BLaER1 treated with 17β-estradiol and CSF1 and Interleukin-3, amounts not matched to agents 10 nM and 100 nM (cell line): Measurements from ENCODE around the gene SIK3.
"Not testable (repeated sequence)": the region's sequence is repeated elsewhere in the genome, so short reads cannot be mapped to it uniquely, and the experiment has no call there.

ENCODE experiments used
- H3K27ac ChIP-seq, 11 experiments: shearing (Covaris generic); formaldehyde crosslinking; 2 replicates each; pipeline ENCODE4 v1.8.1; 2022
- H3K27me3 ChIP-seq, 11 experiments: shearing (Covaris generic); formaldehyde crosslinking; 2 replicates each; pipeline ENCODE4 v1.8.1; 2022
- H3K36me3 ChIP-seq, 11 experiments: shearing (Covaris generic); formaldehyde crosslinking; 2 replicates each; pipeline ENCODE4 v1.8.1; 2022
- H3K4me1 ChIP-seq, 10 experiments: shearing (Covaris generic); formaldehyde crosslinking; 2 replicates each; pipeline ENCODE4 v1.8.1; 2022
- H3K4me2 ChIP-seq, 11 experiments: shearing (Covaris generic); formaldehyde crosslinking; 2 replicates each; pipeline ENCODE4 v1.8.1; 2022
- H3K4me3 ChIP-seq, 10 experiments: shearing (Covaris generic); formaldehyde crosslinking; 2 replicates each; pipeline ENCODE4 v1.8.1; 2022
- H3K9ac ChIP-seq, 11 experiments: shearing (Covaris generic); formaldehyde crosslinking; 2 replicates each; pipeline ENCODE4 v1.8.1; 2022
- H3K9me3 ChIP-seq, 11 experiments: shearing (Covaris generic); formaldehyde crosslinking; replicated peaks in 1 of 11; 2 replicates each; pipeline ENCODE4 v1.8.1; 2022
- H4K20me1 ChIP-seq, 11 experiments: shearing (Covaris generic); formaldehyde crosslinking; 2 replicates each; pipeline ENCODE4 v1.8.1; 2022
- Cebpa-rat ChIP-seq, 11 experiments: shearing (Covaris generic); IDR thresholded peaks; 2 replicates each; pipeline ENCODE4 v1.8.1; 2022

Gene SIK3

GRCh38 chr11:117059611-117060148 is 38.5 kb downstream of the SIK3 start:
- no peak overlapping the region for H3K4me3 ChIP-seq
- H3K4me1 ChIP-seq = peaks cover 0 to 59% (median 10%) of the 10 kb centered on the region in 10 experiments; a peak in 15 of 20 replicates
- no peak for TF ChIP-seq Cebpa-rat (IDR thresholded peaks at IDR 0.05)
- H3K27ac ChIP-seq = no peak overlapping the region
- peaks cover 75 to 100% (median 92%) of the 10 kb centered on the region in 11 experiments for H4K20me1 ChIP-seq
- H3K9me3 ChIP-seq = no peaks in the 10 kb centered on the region
- H3K4me2 ChIP-seq = no peak overlapping the region
- no peak overlapping the region for H3K9ac ChIP-seq
- H3K27me3 ChIP-seq = no peaks in the 10 kb centered on the region
- H3K36me3 ChIP-seq = peaks cover 0 to 4% (median 0%) of the 10 kb centered on the region in 11 experiments; a peak in 2 of 22 replicates

GRCh38 chr11:117058761-117059261 is 39.4 kb downstream of the SIK3 start:
- Histone ChIP-seq H3K27ac (no peak overlapping the region), H3K4me3 (no peak overlapping the region), H3K36me3 (peaks cover 0 to 9% (median 0%) of the 10 kb centered on the region in 11 experiments; a peak in 3 of 22 replicates), H3K4me2 (peak overlapping the region in 2 of 11 experiments; percentile 13 to 43; a peak in 2 of 22 replicates), H4K20me1 (peaks cover 77 to 100% (median 92%) of the 10 kb centered on the region in 11 experiments), H3K9ac (no peak overlapping the region), H3K9me3 (no peaks in the 10 kb centered on the region), H3K4me1 (peaks cover 0 to 58% (median 12%) of the 10 kb centered on the region in 10 experiments; a peak in 15 of 20 replicates), H3K27me3 (no peaks in the 10 kb centered on the region)
- TF ChIP-seq Cebpa-rat (IDR thresholded peaks at IDR 0.05) = no peak

- Histone ChIP-seq H3K4me3 (no peak overlapping the region), H3K4me2 (peak overlapping the region in 3 of 11 experiments; percentile 1 to 18 (median 11); a peak in 4 of 22 replicates), H3K36me3 (peaks cover 0 to 9% (median 0%) of the 10 kb centered on the region in 11 experiments; a peak in 3 of 22 replicates), H3K9ac (no peak overlapping the region), H3K4me1 (peaks cover 6 to 58% (median 19%) of the 10 kb centered on the region in 10 experiments), H3K27ac (no peak overlapping the region), H3K9me3 (no peaks in the 10 kb centered on the region), H3K27me3 (no peaks in the 10 kb centered on the region), H4K20me1 (peaks cover 74 to 100% (median 92%) of the 10 kb centered on the region in 11 experiments)
- no peak for TF ChIP-seq Cebpa-rat (IDR thresholded peaks at IDR 0.05)
Observed at GRCh38 chr11:117057727-117058126, 40.5 kb downstream of the SIK3 start.

DNA sequence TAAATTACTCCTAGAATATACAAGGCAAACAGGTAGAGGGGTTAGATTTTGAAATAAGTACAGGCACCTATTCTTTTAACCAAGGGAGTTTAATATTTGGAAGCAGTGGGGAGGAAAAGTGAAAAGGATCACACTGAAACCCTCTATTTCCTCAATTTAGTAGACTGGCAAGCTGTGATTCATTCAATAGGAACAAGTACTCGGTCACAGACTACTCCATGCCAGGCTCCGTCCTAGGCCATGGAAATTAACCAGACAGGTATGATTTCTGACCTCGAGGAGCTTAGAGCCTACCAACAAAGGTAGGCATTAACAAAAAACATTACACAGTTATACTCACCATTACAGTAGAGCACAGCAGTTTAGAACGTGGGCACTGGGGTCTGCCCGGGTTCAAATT is 40.9 kb downstream of the SIK3 start:
- H3K27me3 ChIP-seq = no peaks in the 10 kb centered on the region
- H3K4me2 ChIP-seq = peak overlapping the region in 3 of 11 experiments; percentile 1 to 18 (median 11); a peak in 4 of 22 replicates
- peaks cover 7 to 58% (median 19%) of the 10 kb centered on the region in 10 experiments for H3K4me1 ChIP-seq
- H3K9ac ChIP-seq = no peak overlapping the region
- no peak overlapping the region for H3K4me3 ChIP-seq
- H4K20me1 ChIP-seq = peaks cover 74 to 100% (median 92%) of the 10 kb centered on the region in 11 experiments
- H3K27ac ChIP-seq = no peak overlapping the region
- no peaks in the 10 kb centered on the region for H3K9me3 ChIP-seq
- TF ChIP-seq Cebpa-rat (IDR thresholded peaks at IDR 0.05) = no peak
- H3K36me3 ChIP-seq = peaks cover 0 to 9% (median 0%) of the 10 kb centered on the region in 11 experiments; a peak in 3 of 22 replicates

DNA sequence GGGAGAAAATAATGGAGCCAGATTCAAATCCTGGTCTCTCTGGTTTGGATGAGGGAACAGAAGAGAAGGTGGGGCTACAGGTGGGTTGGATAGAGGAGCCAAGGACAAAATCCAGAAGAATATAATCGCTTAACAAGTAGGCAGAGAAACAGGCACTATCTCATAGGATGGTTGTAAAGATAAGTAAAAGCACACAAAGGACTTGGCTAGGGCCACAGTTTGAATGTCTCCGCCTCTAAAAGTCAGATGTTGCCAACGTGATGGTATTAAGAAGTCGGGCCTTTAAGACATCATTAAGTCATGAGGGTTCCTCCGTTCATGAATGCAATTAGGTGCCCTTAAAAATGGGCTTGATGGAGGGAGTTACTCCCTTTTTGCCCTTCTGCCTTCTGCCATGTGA is 42.8 kb downstream of the SIK3 start:
- Histone ChIP-seq H3K27ac (no peak overlapping the region), H3K36me3 (peaks cover 0 to 27% (median 5%) of the 10 kb centered on the region in 11 experiments; a peak in 5 of 22 replicates), H3K9me3 (no peaks in the 10 kb centered on the region), H3K4me2 (no peak overlapping the region), H3K27me3 (no peaks in the 10 kb centered on the region), H3K4me3 (no peak overlapping the region), H4K20me1 (peaks cover 72 to 100% (median 92%) of the 10 kb centered on the region in 11 experiments), H3K4me1 (peaks cover 7 to 54% (median 14%) of the 10 kb centered on the region in 10 experiments; a peak in 19 of 20 replicates), H3K9ac (no peak overlapping the region)
- TF ChIP-seq Cebpa-rat (IDR thresholded peaks at IDR 0.05) = no peak

DNA sequence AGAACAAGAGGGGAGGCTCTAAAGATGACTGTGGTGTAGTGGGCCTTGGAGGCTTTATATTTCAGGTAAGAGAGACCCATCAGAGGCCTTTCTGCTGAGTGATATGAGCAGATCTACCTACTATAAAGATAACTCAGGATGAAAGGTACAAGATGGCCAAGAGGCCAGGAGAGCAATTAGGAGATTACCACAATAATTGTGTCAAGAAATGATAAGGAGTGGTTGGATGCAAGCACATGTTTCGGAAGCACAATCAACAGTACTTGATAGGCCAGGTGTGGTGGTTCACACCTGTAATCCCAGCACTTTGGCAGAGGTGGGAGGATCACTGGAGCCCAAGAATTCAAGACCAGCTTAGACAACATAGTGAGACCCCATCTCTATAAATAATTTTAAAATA is 43.8 kb downstream of the SIK3 start:
- no peaks in the 10 kb centered on the region for H3K27me3 ChIP-seq
- H3K4me1 ChIP-seq = peaks cover 7 to 48% (median 14%) of the 10 kb centered on the region in 10 experiments; a peak in 19 of 20 replicates
- no peak for TF ChIP-seq Cebpa-rat (IDR thresholded peaks at IDR 0.05)
- no peaks in the 10 kb centered on the region for H3K9me3 ChIP-seq
- peaks cover 61 to 99% (median 91%) of the 10 kb centered on the region in 11 experiments for H4K20me1 ChIP-seq
- peak overlapping the region in 2 of 11 experiments; percentile 15 to 41; a peak in 3 of 22 replicates for H3K4me2 ChIP-seq
- peaks cover 0 to 37% (median 5%) of the 10 kb centered on the region in 11 experiments; a peak in 5 of 22 replicates for H3K36me3 ChIP-seq
- H3K4me3 ChIP-seq = no peak overlapping the region
- no peak overlapping the region for H3K27ac ChIP-seq
- no peak overlapping the region for H3K9ac ChIP-seq

DNA sequence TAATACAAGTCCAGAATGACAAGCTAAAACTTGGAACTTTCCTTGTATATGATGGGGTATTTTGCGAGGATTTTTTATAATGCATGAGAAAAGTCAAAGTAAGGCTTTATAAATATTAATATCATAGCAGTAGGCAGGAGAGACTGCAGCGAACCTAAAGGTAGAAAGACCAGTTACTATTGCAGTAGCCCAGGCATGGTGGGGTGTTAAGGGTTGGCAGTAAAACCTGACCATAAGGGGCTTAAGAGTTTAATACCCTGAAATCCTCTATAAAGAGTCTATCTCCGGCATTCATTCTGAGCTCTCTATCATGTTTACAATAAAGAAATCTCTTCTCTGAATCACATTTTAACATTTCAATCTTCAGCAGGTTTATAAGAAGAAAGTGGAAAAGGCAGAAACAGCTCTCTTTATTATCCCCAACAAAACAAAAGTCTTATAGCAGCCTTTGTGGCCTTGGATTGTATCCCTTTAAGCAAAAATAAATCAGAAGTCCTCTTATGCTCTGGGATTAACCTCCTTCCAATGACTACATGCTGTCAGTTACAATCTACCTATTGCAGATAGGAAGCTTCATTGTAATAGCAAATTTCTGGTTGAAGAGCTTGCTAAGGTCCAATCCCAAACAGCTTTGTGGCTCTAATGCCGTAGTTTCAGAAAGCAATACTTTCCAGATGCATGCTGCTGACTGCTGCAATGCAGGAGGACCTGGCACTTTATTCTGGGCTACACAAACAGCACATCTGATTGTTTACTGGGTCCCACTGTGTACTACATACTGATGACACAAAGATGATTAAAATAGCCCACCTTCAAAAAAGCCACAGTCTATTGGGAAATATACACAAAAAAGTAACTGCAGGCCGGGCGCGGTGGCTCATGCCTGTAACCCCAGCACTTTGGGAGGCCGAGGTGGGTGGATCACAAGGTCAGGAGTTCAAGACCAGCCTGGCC is 45.8 kb downstream of the SIK3 start:
- H3K4me2 ChIP-seq = peak overlapping the region in 7 of 11 experiments; percentile 4 to 39 (median 20); a peak in 6 of 22 replicates

DNA sequence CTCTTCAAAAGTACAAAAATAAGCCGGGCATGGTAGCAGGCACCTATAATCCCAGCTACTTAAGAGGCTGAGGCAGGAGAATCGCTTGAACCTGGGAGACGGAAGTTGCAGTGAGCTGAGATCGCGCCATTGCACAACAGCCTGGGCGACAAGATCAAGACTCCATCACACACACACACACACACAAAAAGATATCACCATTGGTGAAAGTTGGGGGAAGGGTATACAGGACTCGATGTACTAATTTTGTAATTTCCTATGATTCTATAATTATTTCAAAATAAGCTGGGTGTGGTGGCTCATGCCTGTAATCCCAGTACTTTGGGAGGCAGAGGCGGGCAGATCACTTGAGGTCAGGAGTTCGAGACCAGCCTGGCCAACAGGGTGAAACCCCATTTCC is 48.1 kb downstream of the SIK3 start:
- peaks cover 0 to 37% (median 5%) of the 10 kb centered on the region in 11 experiments; a peak in 6 of 22 replicates for H3K36me3 ChIP-seq
- H3K27me3 ChIP-seq, H3K9ac ChIP-seq, H3K27ac ChIP-seq, H3K9me3 ChIP-seq, H3K4me2 ChIP-seq, H3K4me3 ChIP-seq: not testable (repeated sequence)
- peaks cover 7 to 43% (median 15%) of the 10 kb centered on the region in 10 experiments for H3K4me1 ChIP-seq
- H4K20me1 ChIP-seq = peaks cover 44 to 98% (median 88%) of the 10 kb centered on the region in 11 experiments

More for the DNA sequence above, 45.8 kb downstream of the SIK3 start:
- peaks cover 0 to 41% (median 5%) of the 10 kb centered on the region in 11 experiments; a peak in 5 of 22 replicates for H3K36me3 ChIP-seq
- H4K20me1 ChIP-seq = peaks cover 43 to 98% (median 84%) of the 10 kb centered on the region in 11 experiments
- H3K4me3 ChIP-seq = no peak overlapping the region
- H3K9ac ChIP-seq = no peak overlapping the region
- no peak for TF ChIP-seq Cebpa-rat (IDR thresholded peaks at IDR 0.05)
- H3K27ac ChIP-seq = no peak overlapping the region; a peak in 1 of 22 replicates
- no peaks in the 10 kb centered on the region for H3K27me3 ChIP-seq
- peaks cover 7 to 31% (median 12%) of the 10 kb centered on the region in 10 experiments; a peak in 19 of 20 replicates for H3K4me1 ChIP-seq
- H3K9me3 ChIP-seq = no peaks in the 10 kb centered on the region

DNA sequence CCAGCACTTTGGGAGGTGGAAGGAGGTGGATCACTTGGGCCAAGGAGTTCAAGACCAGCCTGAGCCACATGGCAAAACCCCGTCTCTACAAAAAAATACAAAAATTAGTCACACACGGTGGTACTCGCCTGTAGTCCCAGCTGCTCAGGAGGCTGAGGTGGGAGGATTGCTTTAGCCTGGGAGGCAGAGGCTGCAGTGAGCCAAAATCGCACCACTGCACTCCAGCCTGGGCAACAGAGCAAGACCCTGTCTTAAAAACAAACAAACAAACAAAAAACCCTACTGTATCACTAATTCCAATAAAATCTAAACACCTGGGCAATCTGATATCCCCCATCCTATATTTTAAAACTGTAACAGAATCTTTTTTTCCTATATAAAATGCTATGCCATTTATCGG is 51.6 kb downstream of the SIK3 start:
- not testable (repeated sequence) for H3K4me3 ChIP-seq, H3K27ac ChIP-seq, H3K9ac ChIP-seq, H3K9me3 ChIP-seq, H3K27me3 ChIP-seq
- peaks cover 39 to 98% (median 81%) of the 10 kb centered on the region in 11 experiments; a peak in 20 of 22 replicates for H4K20me1 ChIP-seq
- 0 out of 22 replicates have a peak overlapping the region, but pooled peaks of 1 of the 11 experiments have one; percentile 84 for H3K4me2 ChIP-seq
- peaks cover 8 to 54% (median 14%) of the 10 kb centered on the region in 10 experiments for H3K4me1 ChIP-seq
- H3K36me3 ChIP-seq = peaks cover 0 to 25% (median 3%) of the 10 kb centered on the region in 11 experiments; a peak in 6 of 22 replicates
